K562 (cell line): ENCODE measurements around the gene LMBR1L. TPM values are rescaled to one million over a fixed set of nuclear protein-coding genes. Genes with fewer than 3 reads are reported as not detected.

Experiments used
- ATAC-seq: fragments of 200-7000 bp; cut with Tn5 transposase; 3 replicates; pipeline ENCODE4 v1.9.1; 2020; ENCODE audit warnings: moderate library complexity
- BruUV-seq: library from RNA; stranded (reverse); fragments of 400-500 nt; replicated peaks from 2 replicates; lab custom pipeline; 2021; lab: Mats Ljungman, UMichigan
- CTCF ChIA-PET: fragments of 300-600 bp; formaldehyde crosslinking; extraction: SDS; loops from one replicate; lab custom pipeline; 2021; ENCODE audit warnings: low intra/inter-chr PET ratio; lab: Yijun Ruan, JAX
- POLR2A ChIA-PET: fragments of 300-600, 350-650 bp; sonication (Branson Sonifier 250); formaldehyde crosslinking; extraction: SDS; loops from one replicate; lab custom pipeline; 2021; ENCODE audit warnings: antibody characterized with exemption, inconsistent platforms; lab: Yijun Ruan, JAX
- DNase-seq, 4 experiments: peaks; one replicate each; pipeline versions ENCODE4 v3.0.0 to v3.0.0-alpha.2; 2011 to 2018; ENCODE audit warnings: low spot score in 3 of 4, mixed read lengths in 3 of 4; ENCODE audit errors: extremely low read depth in 1 of 4
- FAIRE-seq: peaks from 2 replicates; lab custom pipeline; 2011; peaks lifted over from hg19 to GRCh38; lab: Jason Lieb, UNC
- H2AFZ ChIP-seq: 2 replicates; pipeline ENCODE4 v1.6.0; 2011; ENCODE audit warnings: low read depth, low read length, control low read depth, inconsistent platforms
- H3K27ac ChIP-seq: fragments of 200-600 bp; 3 replicates; pipeline ENCODE4 v1.8.0; 2011; ENCODE audit warnings: low read depth, mild to moderate bottlenecking, control low read depth, inconsistent platforms, low read length, moderate library complexity, mixed read lengths; ENCODE audit errors: extremely low read depth
- H3K27me3 ChIP-seq, 2 experiments: fragments of 300-600 bp in 1 of 2; 2 replicates in 1 of 2; 3 replicates in 1 of 2; pipeline versions ENCODE4 v1.6.0 to v1.8.0; 2011; ENCODE audit warnings: inconsistent platforms in 2 of 2, low read length in 2 of 2, mild to moderate bottlenecking in 1 of 2, mixed read lengths in 1 of 2, moderate library complexity in 1 of 2; ENCODE audit not compliant: control insufficient read depth in 2 of 2, insufficient read depth in 2 of 2
- H3K36me3 ChIP-seq: fragments of 300-600 bp; 3 replicates; pipeline ENCODE4 v1.8.0; 2011; ENCODE audit warnings: mild to moderate bottlenecking, low read length, inconsistent platforms; ENCODE audit not compliant: control insufficient read depth, insufficient read depth
- H3K4me1 ChIP-seq, 2 experiments: fragments of 200-600 bp in 1 of 2; replicated peaks in 1 of 2; 2 replicates in 1 of 2; 3 replicates in 1 of 2; pipeline versions ENCODE4 v1.5.1 to v1.8.0; 2011; ENCODE audit warnings: inconsistent platforms in 2 of 2, low read length in 2 of 2, mild to moderate bottlenecking in 1 of 2, mixed read lengths in 1 of 2, moderate library complexity in 1 of 2; ENCODE audit not compliant: control insufficient read depth in 2 of 2, insufficient read depth in 2 of 2
- H3K4me2 ChIP-seq: 2 replicates; pipeline ENCODE4 v1.6.1; 2011; ENCODE audit warnings: low read length, control low read depth, inconsistent platforms, mixed read lengths; ENCODE audit not compliant: insufficient read depth
- H3K4me3 ChIP-seq: fragments of 200-600 bp; sonication (generic), shearing (Covaris generic); 2 replicates; pipeline ENCODE4 v1.5.1; 2016; ENCODE audit warnings: control low read depth, inconsistent platforms
- H3K79me2 ChIP-seq: fragments of 200-600 bp; 3 replicates; pipeline ENCODE4 v1.8.0; 2011; ENCODE audit warnings: low read length, inconsistent platforms; ENCODE audit not compliant: control insufficient read depth, insufficient read depth
- H3K9ac ChIP-seq, 2 experiments: 2 replicates each; pipeline versions ENCODE4 v1.6.0 to v1.6.1; 2011; ENCODE audit warnings: low read depth in 2 of 2, low read length in 2 of 2, control low read depth in 1 of 2, inconsistent platforms in 1 of 2, mild to moderate bottlenecking in 1 of 2, mixed read lengths in 1 of 2; ENCODE audit not compliant: insufficient read depth in 1 of 2
- H3K9me1 ChIP-seq: one replicate; pipeline ENCODE4 v1.6.0; 2011; ENCODE audit warnings: inconsistent platforms, mild to moderate bottlenecking, low read length, moderate library complexity; ENCODE audit not compliant: control insufficient read depth, insufficient read depth
- H3K9me3 ChIP-seq: replicated peaks from 2 replicates; pipeline ENCODE4 v1.5.1; 2011; ENCODE audit warnings: low read depth, low read length, inconsistent platforms; ENCODE audit not compliant: control insufficient read depth, insufficient read depth
- H4K20me1 ChIP-seq: replicated peaks from 2 replicates; pipeline ENCODE4 v1.6.1; 2011; ENCODE audit warnings: low read length, inconsistent platforms, mixed read lengths; ENCODE audit not compliant: control insufficient read depth, insufficient read depth
- GATA2 ChIP-seq: sonication (generic); formaldehyde crosslinking; IDR thresholded peaks from 2 replicates; pipeline ENCODE4 v1.4.0; 2020; ENCODE audit warnings: mild to moderate bottlenecking, missing genetic modification reagents
- HEY1 ChIP-seq: fragments of 250-450 bp; sonication (Bioruptor Pico); IDR thresholded peaks from 2 replicates; pipeline ENCODE4 v1.5.0; 2020; ENCODE audit warnings: mild to moderate bottlenecking, moderate library complexity, borderline replicate concordance
- JUN ChIP-seq, 2 experiments: sonication (generic) in 1 of 2; formaldehyde crosslinking in 1 of 2; IDR thresholded peaks; 2 replicates each; pipeline versions ENCODE4 v1.6.1 to v1.8.0; 2012 to 2022; ENCODE audit warnings: borderline replicate concordance in 2 of 2, mild to moderate bottlenecking in 2 of 2, improper control_type of control experiment in 1 of 2, low read depth in 1 of 2, low read length in 1 of 2, missing genetic modification reagents in 1 of 2
- KLF10 ChIP-seq: fragments of 250-450 bp; sonication (Bioruptor Pico); IDR thresholded peaks from 2 replicates; pipeline ENCODE4 v1.6.1; 2021; ENCODE audit warnings: matching md5 sums
- MEIS2 ChIP-seq: fragments of 450-650 bp; IDR thresholded peaks from 2 replicates; pipeline ENCODE4 v1.6.1; 2014; ENCODE audit warnings: mild to moderate bottlenecking; ENCODE audit not compliant: partially characterized antibody
- NR3C1 ChIP-seq: sonication (generic); formaldehyde crosslinking; IDR thresholded peaks from 2 replicates; pipeline ENCODE4 v1.8.1; 2022; ENCODE audit warnings: missing genetic modification reagents
- PTBP1 ChIP-seq: fragments of 200-400 bp; formaldehyde crosslinking; IDR thresholded peaks from 2 replicates; pipeline ENCODE4 v1.6.1; 2017; ENCODE audit warnings: low read depth, low read length
- SMC3 ChIP-seq: conservative IDR thresholded peaks from 2 replicates; pipeline ENCODE4 v1.6.1; 2011; ENCODE audit warnings: low read depth, low read length, improper control_type of control experiment; ENCODE audit not compliant: insufficient read depth
- TAF1 ChIP-seq: IDR thresholded peaks from 2 replicates; pipeline ENCODE4 v1.6.1; 2011; ENCODE audit warnings: mild to moderate bottlenecking, low read length, moderate library complexity; ENCODE audit not compliant: insufficient read depth, control insufficient read depth, severe bottlenecking; ENCODE audit errors: extremely low read depth
- ZFP1 ChIP-seq: fragments of 450-650 bp; formaldehyde crosslinking; IDR thresholded peaks from 2 replicates; pipeline ENCODE4 v1.4.0; 2020; ENCODE audit warnings: mild to moderate bottlenecking, mixed read lengths
- ZNF384 ChIP-seq: IDR thresholded peaks from 2 replicates; pipeline ENCODE4 v1.6.1; 2012; ENCODE audit warnings: low read depth, low read length, improper control_type of control experiment
- ZNF77 ChIP-seq: fragments of 250-450 bp; sonication (Bioruptor Pico); IDR thresholded peaks from 2 replicates; pipeline ENCODE4 v1.5.0; 2020
- WGBS: fragments of 100-300 bp; shearing (Covaris generic); methylation state at CpG from one replicate; pipeline ENCODE4 v1.1.6; 2016; ENCODE audit warnings: low coverage, mixed read lengths; ENCODE audit not compliant: insufficient coverage; ENCODE audit errors: missing lambda C conversion rate; 5-methylcytosine and 5-hydroxymethylcytosine counted together
- in situ Hi-C: fragments of 300-500 bp; cut with MboI; formaldehyde crosslinking; loops from 4 replicates; pipeline ENCODE4 v1.15.0; 2018; ENCODE audit warnings: inconsistent platforms, mixed read lengths
- intact Hi-C: fragments of 100-400 bp; cut with micrococcal nuclease; formaldehyde crosslinking; loops from 2 replicates; pipeline ENCODE4 v1.14.2; 2022
- polyA plus RNA-seq, 8 experiments: library from polyadenylated mRNA; depleted of rRNA in 4 of 8; stranded (reverse) in 5 of 8; unstranded in 3 of 8; fragments of >200 nt; fragmentation: Nextera tagmentation in 2 of 8; fragmentation: Illumina TruSeq in 1 of 8; extraction: Ambion mirVana in 2 of 8; extraction: Trizol in 1 of 8; gene quantifications; 2 replicates each; pipeline versions ENCODE4 v1.2.1 to v1.2.3, GENCODE V29; 2011 to 2014; ENCODE audit warnings: inconsistent platforms in 1 of 8, missing spikeins in 1 of 8
- total RNA-seq, 7 experiments: library from RNA; depleted of rRNA in 6 of 7; stranded (reverse); fragments of >200 nt in 6 of 7; fragmentation: Illumina TruSeq in 2 of 7; extraction: Trizol in 2 of 7; gene quantifications; 2 replicates each; pipeline versions ENCODE4 v1.2.1 to v1.2.3, GENCODE V29; 2011 to 2021; ENCODE audit warnings: low replicate concordance in 1 of 7
- TF ChIP-seq, protein P1 (sequence below), 2 experiments: fragments of 450-650 bp; conservative IDR thresholded peaks; 2 replicates each; pipeline ENCODE4 v1.6.1; 2017; ENCODE audit warnings: mild to moderate bottlenecking in 2 of 2, moderate library complexity in 2 of 2
- TF ChIP-seq, protein P2 (sequence below): fragments of 450-650 bp; formaldehyde crosslinking; IDR thresholded peaks from 2 replicates; pipeline ENCODE4 v1.4.0; 2020; ENCODE audit warnings: mild to moderate bottlenecking, moderate library complexity

The LMBR1L gene
- total and polyA plus RNA-seq, 9 of the 15 experiments (the other 6 are each of a cell fraction or from before 2014, with no cell fraction given): 2.5 to 57.0 (median 31.1) TPM

DNA sequence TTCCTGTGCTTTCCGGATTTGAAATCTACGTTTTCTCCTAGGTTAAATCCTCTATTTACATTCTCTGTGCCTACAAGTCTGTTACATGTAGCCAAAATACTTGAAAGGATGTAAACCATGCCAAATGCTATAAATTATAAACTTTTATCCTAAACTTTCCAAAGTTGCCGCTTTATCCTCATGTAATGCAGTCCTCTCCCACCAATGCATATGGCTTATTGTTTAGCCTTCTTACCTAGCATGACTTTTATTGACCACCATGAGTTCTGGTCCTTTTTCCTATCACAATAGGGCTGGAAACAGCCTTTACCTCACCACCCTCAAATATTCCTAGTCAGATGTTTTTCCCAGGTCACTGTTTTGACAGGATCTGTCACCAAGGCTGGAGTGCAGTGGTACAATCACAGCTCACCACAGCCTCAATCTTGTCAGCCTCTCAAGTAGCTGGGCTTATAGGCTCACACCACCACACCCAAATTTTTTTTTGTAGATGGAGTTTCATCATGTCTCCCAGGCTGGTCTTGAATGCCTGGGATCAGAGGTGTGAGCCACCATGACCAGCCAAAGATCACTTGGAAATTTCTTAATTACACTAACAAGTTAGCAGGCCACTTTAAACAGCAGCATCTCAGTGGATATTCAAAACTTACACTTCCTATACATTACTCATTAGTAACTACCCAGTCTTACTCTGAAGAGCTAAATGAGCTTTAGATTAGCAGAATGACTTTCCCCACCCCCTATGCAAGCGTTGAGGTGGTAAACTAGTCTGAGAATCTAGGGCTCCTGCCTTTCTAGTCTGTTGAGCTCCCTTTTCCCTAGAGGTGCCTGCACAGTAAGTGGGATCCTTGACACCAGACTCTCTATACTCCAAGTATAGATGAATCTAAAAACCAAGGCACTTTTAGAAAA, 16.5 kb upstream of the LMBR1L start (continued):
- TF ChIP-seq, protein P1, sequence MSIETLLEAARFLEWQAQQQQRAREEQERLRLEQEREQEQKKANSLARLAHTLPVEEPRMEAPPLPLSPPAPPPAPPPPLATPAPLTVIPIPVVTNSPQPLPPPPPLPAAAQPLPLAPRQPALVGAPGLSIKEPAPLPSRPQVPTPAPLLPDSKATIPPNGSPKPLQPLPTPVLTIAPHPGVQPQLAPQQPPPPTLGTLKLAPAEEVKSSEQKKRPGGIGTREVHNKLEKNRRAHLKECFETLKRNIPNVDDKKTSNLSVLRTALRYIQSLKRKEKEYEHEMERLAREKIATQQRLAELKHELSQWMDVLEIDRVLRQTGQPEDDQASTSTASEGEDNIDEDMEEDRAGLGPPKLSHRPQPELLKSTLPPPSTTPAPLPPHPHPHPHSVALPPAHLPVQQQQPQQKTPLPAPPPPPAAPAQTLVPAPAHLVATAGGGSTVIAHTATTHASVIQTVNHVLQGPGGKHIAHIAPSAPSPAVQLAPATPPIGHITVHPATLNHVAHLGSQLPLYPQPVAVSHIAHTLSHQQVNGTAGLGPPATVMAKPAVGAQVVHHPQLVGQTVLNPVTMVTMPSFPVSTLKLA (conservative IDR thresholded peaks at IDR 0.05): peak in 1 of 2 experiments; percentile 17; a peak in 1 of 4 replicates
- 0 out of 2 replicates have a peak, but pooled peaks have one; percentile 57 for TF ChIP-seq ZNF77

DNA sequence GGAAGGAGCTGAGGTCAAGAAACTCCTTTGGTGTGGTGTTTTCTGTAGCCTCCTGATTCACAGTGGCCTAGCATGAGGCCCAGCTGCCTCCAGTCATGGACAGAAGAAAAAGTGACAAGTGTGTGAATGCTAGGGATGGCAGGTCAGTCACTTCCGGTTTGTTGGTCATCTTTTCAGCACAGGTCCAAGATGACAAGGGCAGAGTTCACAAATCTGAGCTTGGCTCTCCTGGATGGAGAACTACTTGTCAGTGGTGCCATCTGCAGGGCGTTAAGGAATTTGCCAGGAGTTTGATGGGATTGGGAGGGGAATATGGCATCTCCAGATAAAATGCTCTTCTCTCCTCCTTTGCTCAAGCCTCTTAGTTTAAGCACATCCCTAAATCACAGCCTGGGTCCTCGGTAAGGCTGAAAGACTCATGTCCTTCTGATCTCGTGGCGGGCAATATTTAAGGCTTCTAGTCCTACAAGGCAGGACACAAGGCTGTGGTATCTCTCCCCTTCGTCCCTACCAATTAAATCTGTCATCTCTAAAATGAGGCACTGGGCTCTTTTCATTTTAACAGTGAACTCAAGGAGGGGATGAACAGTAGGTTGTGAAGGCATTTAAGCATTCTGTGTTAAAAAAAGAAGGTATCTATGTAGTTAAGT, 10.5 kb upstream of the LMBR1L start:
- H3K4me1 ChIP-seq: no peaks in the 10 kb centered on the region; a peak in 2 of 5 replicates
- intact Hi-C loops: loop anchor here (2.0 kb wide), 1 partner anchor 32 kb away; no protein-coding TSS in a partner anchor
- FAIRE-seq: peak; percentile 84
- TF ChIP-seq ZFP1: no peak
- TF ChIP-seq NR3C1: no peak
- TF ChIP-seq KLF10: no peak
- TF ChIP-seq, protein P2, sequence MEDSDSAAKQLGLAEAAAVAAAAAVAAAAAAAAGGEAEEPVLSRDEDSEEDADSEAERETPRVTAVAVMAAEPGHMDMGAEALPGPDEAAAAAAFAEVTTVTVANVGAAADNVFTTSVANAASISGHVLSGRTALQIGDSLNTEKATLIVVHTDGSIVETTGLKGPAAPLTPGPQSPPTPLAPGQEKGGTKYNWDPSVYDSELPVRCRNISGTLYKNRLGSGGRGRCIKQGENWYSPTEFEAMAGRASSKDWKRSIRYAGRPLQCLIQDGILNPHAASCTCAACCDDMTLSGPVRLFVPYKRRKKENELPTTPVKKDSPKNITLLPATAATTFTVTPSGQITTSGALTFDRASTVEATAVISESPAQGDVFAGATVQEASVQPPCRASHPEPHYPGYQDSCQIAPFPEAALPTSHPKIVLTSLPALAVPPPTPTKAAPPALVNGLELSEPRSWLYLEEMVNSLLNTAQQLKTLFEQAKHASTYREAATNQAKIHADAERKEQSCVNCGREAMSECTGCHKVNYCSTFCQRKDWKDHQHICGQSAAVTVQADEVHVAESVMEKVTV (CRISPR knock-in tag): no peak
- no peak for TF ChIP-seq HEY1 (CRISPR knock-in tag)
- no peak for TF ChIP-seq JUN (IDR thresholded peaks at IDR 0.05; ENCODE audit: borderline replicate concordance, low read depth, low read length)
- TF ChIP-seq JUN (CRISPR knock-in tag; IDR thresholded peaks at IDR 0.05; ENCODE audit: borderline replicate concordance): no peak
- TF ChIP-seq ZNF384: no peak
- TF ChIP-seq MEIS2: peak; percentile 31
- no peak for TF ChIP-seq GATA2 (CRISPR knock-in tag)
- no peak for TF ChIP-seq TAF1
- TF ChIP-seq PTBP1: no peak
- TF ChIP-seq SMC3: no peak; the same call in 1 of the 2 replicates

More for the DNA sequence above, 10.5 kb upstream of the LMBR1L start:
- Histone ChIP-seq H3K4me3 (no peak overlapping the region), H3K79me2 (no peaks in the 10 kb centered on the region), H3K9ac (no peak overlapping the region), H4K20me1 (no peaks in the 10 kb centered on the region), H3K9me3 (no peaks in the 10 kb centered on the region), H2AFZ (no peak overlapping the region), H3K27ac (no peak overlapping the region), H3K4me2 (no peak overlapping the region), H3K9me1 (no peaks in the 10 kb centered on the region), H3K27me3 (no peaks in the 10 kb centered on the region), H3K36me3 (no peaks in the 10 kb centered on the region)
- 13% methylated on average over 6 of the region's 6 CpGs for WGBS
- peak; percentile 75 for ATAC-seq
- POLR2A ChIA-PET: interaction anchor here (0.6 to 6.3 kb wide), 5 partner anchors 10 to 76 kb away, joined by 3 to 73 read pairs (median 3); partner anchors contain the start of gene TUBA1B
- DNase-seq: peak; percentile 31 to 65 (median 41)
- in situ Hi-C loops: no loop called here
- CTCF ChIA-PET: interaction anchor here (1.1 to 1.5 kb wide), 2 partner anchors 29 to 32 kb away, joined by 3 to 6 read pairs; no protein-coding TSS in a partner anchor
- BruUV-seq: no TSS peak
